GM23248 (cell line): ENCODE data around the gene ADAMTS15.

ENCODE experiments used
- EZH2 ChIP-seq: fragments of 200-600 bp; sonication (generic); IDR thresholded peaks from 2 replicates; pipeline ENCODE4 v1.6.1; 2018; ENCODE audit warnings: antibody characterized with exemption, mild to moderate bottlenecking; ENCODE audit not compliant: insufficient read depth, poor library complexity, severe bottlenecking
- EZH2phosphoT487 ChIP-seq: fragments of 200-600 bp; sonication (generic); IDR thresholded peaks from 2 replicates; pipeline ENCODE4 v1.6.1; 2018; ENCODE audit warnings: antibody characterized with exemption, moderate library complexity, mild to moderate bottlenecking, low read depth; ENCODE audit not compliant: insufficient read depth

DNA sequence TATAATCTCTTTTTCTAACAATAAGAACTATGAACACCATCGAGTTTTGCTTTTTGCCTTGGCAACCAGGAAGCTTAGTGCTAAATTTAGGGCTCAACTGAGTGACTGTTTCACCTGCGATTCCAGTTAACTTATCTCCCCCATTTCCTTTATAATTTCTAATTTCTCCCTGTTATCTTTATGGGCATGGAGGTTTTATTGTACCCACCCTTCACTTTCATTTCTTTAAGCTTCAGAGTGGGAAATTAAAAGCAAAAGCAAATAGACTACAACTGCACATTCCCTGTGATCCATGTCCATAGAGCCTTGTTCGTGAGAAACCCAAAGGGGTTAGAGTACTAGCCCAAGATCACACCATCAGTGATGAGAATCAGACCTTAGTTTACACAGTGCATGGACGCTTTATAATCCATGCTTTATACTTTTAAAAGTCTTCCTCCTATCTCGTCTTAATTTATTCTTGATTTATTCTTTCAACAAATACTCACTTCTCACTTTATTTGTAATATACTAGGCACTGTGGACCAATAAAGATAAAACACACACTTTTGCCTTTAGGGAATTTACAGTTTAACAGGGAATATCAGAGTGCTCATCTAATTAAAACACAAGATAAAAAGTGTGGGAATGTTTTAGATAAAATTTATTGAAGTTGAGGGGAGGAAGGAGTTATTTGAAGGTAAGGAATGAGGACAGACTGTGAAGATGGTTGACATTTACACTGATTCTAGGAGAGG, 40.6 kb downstream of the ADAMTS15 start:
- TF ChIP-seq EZH2 (no peak), EZH2phosphoT487 (no peak)
